NCI-H446 (cell line): Measurements from ENCODE around the gene SLC22A13.
"Not testable (repeated sequence)": the region's sequence is repeated elsewhere in the genome, so short reads cannot be mapped to it uniquely, and the experiment has no call there.

ENCODE experiments used
- DNase-seq, 2 experiments: peaks; one replicate each; lab custom pipeline; 2025; lab: John Stamatoyannopoulos, UW

The SLC22A13 gene, protein sequence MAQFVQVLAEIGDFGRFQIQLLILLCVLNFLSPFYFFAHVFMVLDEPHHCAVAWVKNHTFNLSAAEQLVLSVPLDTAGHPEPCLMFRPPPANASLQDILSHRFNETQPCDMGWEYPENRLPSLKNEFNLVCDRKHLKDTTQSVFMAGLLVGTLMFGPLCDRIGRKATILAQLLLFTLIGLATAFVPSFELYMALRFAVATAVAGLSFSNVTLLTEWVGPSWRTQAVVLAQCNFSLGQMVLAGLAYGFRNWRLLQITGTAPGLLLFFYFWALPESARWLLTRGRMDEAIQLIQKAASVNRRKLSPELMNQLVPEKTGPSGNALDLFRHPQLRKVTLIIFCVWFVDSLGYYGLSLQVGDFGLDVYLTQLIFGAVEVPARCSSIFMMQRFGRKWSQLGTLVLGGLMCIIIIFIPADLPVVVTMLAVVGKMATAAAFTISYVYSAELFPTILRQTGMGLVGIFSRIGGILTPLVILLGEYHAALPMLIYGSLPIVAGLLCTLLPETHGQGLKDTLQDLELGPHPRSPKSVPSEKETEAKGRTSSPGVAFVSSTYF

DNA sequence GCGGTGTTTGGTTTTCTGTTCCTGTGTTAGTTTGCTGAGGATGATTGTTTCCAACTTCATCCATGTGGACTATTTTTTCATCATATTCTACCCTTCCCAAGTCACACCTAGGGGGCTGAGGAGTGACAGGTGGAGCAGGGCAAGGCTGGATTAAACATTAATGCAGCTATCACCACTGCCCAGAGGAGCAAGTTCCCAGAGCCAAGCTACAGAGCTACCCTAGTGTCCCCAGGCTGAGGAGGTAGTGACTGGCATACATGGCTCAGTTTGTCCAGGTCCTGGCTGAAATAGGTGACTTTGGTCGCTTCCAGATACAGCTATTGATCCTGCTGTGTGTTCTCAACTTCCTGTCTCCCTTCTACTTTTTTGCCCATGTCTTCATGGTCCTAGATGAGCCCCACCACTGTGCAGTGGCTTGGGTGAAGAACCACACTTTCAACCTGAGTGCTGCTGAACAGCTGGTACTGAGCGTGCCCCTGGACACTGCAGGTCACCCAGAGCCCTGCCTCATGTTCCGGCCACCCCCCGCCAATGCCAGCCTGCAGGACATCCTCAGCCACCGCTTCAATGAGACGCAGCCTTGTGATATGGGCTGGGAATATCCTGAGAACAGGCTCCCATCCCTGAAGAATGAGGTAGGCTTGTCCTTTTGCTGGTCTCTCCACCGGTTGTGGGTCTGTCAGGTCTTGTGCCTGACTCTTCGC lies at the start of gene SLC22A13:
TSS of gene SLC22A13 (plus strand) at position 209 of the 704 bp plus-strand sequence. CDS start at position 258, 49 bp downstream.
- no peak for DNase-seq

DNA sequence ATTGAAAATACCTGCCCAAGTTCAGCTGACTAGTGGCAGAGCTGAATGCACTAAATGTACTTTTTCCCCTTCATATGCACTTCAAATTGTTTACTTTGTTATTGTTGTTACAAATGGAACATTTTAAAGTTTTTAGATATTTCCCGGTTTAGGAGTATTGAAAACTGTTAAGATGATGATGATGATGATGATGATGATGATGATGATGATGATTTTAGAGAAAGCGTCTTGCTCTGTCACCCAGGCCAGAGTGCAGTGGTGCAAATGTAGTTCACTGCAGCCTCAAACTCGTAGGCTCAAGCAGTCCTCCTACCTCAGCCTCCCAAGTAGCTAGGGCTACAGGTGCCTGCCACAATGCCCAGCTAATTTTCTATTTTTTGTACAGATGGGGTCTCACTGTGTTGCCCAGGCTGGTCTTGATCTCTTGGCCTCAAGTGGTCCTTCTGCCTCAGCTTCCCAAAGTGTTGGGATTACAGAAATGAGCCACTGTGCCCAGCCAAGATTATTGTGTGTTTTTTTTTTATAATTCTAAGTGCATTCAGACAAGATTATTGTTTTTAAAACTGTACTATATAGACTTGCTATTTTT lies 45.9 kb upstream of the SLC22A13 start:
- no peak for DNase-seq

GRCh38 chr3:38221005-38221404 lies 44.6 kb upstream of the SLC22A13 start:
- DNase-seq: no peak

- no peak for DNase-seq
These were observed 43.5 kb upstream of the SLC22A13 start for GRCh38 chr3:38222032-38222634.

GRCh38 chr3:38224357-38224756 lies 41.3 kb upstream of the SLC22A13 start:
- no peak for DNase-seq

DNA sequence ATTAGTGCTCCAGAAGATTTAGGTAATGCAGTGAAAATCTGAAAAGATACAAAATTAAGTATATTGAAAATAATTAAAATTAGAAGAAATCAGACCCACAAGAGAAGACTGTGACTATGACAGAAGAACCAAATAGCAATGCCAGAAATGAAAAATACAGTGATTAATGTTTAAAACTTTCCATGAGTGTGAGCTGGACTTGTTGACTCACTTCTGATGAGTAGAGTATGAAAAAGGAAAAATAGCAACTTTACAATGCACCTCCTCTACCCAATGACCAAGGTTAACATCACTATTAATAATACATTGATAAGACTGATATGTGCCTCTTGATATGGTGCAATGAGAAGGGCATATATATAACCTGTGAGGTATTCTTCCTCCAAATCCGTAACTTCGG lies 39.3 kb upstream of the SLC22A13 start:
- no peak for DNase-seq

GRCh38 chr3:38227989-38228388 lies 37.6 kb upstream of the SLC22A13 start:
- no peak for DNase-seq

DNA sequence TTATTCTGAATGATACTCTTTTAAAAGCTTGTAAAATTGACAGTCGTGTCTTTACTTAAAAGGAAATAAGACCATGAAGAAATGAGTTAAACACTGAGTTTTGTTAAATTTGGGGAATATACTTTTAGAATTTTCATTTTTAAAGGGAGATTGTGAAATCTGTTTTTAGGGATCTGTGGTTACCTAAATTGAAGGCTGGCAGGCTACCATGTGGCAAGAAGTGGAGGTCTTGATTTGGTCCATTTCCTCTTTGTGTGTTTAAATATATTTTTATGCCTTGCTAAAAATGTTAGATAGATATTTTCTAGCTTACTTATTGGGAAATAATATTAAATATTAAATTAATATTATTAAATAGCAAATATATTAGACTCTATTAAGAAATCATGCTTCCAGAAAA lies 36.6 kb upstream of the SLC22A13 start:
- DNase-seq: no peak

DNA sequence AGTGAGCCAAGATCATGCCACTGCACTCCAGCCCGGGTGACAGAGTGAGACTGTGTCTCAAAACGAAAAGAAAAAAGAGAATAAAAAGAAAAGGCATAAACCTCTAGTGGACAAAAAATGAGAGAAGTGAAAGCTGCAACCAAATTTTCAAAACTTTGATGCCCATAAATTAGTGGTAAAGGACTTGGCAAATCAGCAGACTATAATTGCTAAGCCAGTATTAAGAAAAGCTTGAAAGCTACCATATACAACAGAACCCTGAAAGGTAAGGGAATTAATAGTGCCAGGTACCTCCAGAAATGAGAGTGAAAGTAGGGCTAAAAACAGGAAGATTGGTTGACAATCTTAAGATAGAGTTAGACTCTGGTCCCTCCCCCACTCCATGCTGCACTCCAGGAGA lies 32.9 kb upstream of the SLC22A13 start:
- no peak for DNase-seq

GRCh38 chr3:38235466-38235865 lies 30.1 kb upstream of the SLC22A13 start:
- DNase-seq: no peak

DNA sequence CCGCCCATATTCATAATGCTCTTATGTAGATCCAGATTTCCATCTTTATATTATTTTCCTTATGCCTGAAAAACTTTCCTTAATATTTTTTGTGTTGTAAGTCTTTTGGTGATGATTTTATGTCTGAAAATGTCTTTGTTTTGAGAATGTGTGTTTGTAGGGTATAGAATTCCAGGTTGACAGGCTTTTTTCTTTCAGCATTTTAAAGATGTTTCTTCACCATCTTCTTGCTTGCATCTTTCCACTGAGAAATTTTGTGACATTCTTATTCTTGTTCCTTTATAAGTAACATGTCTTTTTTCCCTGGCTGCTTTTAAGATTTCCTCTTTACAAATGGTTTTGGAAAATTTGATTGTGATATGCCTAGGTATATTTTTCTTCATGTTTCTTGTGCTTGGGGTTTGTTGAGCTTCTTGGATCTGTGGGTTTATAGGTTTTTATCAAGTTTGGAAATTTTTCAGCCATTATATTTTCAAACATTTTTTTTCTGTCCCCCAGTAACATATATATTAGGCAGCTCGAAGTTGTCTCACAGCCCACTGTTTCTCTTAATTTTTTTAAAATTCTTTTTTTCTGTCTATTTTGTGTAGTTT lies 27.1 kb upstream of the SLC22A13 start:
- no peak for DNase-seq

DNA sequence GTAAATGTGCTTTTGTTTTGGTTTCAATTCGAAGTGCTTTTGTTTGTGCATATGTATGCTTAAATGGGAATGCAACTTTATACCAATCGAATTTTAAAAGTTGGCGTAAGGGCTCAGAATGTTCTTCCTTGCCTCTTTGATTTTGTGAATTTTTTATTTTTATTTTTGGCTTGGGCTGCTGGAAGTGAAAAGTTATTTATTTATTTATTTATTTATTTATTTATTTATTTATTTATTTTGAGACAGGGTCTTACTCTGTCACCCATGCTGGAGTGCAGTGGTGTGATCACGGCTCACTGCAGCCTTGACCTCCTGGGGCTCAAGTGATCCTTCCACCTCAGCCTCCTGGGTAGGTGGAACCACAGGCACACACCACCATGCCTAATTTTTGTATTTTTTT lies 22.8 kb upstream of the SLC22A13 start:
- DNase-seq: not testable (repeated sequence)

DNA sequence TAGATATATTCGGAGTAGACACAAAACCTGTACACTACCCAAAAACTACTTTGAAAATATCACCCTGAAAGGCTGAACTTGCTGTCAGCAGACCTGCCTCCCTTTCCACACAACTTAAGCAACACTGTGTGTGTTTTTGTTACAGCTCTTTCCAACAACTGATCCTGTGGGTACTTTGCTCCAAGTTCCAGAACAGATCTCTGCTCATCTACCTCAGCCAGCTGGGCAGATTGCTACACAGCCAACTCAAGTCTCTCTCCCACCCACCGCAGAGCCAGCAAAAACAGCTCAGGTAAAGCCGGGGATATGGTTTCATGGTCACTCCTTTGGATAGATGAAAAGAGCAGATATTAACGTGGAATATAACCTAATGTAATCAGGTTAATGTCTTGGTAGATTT lies 19.7 kb upstream of the SLC22A13 start:
- no peak for DNase-seq

- DNase-seq: peak; percentile 8 to 69
These were observed 18.1 kb upstream of the SLC22A13 start for GRCh38 chr3:38247366-38248035.

DNA sequence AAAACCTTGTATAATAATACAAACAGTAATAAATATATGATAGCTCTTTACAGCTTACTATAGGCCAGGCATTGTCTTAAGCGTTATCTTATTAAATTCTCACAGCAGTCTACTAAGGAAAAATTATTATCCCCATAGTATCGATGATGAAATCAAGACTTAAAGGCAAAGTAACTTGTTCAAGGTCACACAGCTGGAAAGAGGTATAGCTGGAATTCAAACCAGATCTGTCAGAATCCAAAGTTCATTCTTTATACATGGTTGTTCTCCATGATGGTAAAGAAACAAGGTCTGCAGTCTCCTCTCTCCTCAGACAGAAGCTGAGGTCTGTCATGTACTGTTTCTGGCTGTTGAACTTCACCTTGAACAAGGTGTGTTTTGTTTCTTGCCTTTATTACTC lies 15.4 kb upstream of the SLC22A13 start:
- no peak for DNase-seq

DNA sequence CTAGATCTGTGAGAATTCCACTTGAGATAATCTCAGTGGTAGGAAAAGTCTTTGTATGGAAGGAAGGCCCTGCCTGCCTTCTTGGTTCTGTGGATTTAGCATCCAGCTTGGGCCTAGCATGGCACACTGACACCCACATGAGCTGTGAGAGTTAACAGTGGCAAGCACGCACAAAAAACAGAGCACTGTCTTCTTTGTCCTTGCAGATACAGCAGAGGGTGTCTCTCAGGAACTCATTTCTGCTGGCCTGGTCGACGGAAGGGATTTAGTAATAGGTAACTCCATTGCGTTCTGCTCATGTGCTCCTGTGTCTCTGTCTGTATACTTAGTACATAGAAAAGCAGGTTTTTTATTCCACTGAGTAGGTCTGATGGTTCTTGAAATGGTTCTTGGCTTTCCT lies 14.4 kb upstream of the SLC22A13 start:
- DNase-seq: no peak

DNA sequence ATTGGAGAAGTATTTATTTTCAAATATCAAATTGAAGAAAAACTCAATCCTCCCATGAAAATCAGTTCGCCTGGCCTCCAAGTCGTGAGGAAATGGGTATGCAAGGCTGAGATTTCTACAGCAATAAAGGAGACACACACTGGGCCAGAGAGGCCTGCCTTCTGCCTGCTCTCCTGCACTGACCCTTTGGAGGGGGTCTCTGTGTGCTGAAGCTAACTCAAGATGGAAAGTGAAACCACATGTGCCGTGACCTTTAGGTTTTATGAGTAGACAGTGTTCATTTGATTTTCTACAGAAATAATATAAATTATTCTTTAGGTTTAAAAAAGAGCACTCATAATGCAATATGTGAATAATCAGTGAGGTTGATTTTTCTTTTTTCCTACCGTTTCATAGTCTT lies 11.9 kb upstream of the SLC22A13 start:
- DNase-seq: no peak

DNA sequence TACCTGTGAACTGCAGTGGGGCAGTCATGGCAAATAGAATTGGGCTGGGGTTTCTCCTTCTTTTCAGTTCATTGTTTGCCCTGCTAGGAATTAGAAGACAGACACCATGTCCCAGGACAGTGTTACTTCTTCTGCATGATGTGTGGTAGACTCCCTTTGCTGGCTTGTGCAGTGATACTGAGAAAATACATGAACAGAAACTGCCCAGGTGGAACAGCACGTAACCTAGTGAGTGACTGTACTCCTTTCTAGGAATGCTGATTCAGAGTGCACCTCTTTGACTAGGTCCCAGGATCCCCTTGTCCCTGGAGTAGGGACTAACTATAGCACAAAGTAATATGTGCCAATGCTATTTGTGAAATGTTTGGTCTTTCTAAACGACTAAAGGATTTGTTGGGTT lies 10.7 kb upstream of the SLC22A13 start:
- DNase-seq: no peak

DNA sequence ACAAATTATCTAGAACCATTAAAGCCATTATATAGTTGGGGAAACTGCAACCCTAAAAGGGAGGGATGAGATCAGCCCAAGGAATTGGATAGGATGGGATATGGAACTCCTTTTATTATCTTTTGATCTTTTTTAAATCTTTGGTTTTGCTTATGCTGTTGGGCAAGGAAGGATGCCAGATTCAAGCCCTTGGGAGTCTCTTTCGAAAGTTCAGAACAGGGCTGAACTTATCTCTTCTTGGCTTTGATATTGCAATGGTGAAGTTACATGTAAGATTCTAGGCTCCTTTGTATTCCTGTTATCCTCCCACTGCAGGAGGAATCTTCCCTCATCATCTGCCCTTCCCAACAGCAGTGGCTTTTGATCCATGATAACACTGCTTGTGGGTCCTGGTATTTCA lies 10.0 kb upstream of the SLC22A13 start:
- no peak for DNase-seq

DNA sequence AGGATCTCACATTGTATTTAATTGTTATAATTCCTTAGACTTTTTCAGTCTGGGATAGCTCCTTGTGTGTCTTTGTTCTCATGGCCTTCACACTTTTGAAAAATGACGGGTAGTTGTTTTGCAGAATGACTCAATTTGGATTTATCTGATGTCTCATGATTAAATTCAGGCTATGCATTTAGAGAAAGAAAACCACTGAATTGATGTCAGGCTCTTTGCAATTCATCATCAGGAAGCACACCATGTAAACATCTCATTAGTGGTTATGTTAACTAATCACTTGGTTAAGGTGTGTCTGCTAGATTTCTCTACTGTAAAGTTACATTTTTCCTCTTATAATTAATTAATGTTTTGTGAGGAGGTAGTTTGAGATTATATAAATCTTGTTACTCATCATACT lies 8.0 kb upstream of the SLC22A13 start:
- DNase-seq: no peak

GRCh38 chr3:38260474-38260873 lies 5.1 kb upstream of the SLC22A13 start:
- no peak for DNase-seq
